NCI-H2171 treated with DMSO at 0.1 percent for 48 hours (cell line): Measurements from ENCODE around the gene TTC27.
"Not testable (repeated sequence)": the region's sequence is repeated elsewhere in the genome, so short reads cannot be mapped to it uniquely, and the experiment has no call there.

Source experiments
- DNase-seq: peaks from one replicate; lab custom pipeline; 2025; lab: John Stamatoyannopoulos, UW

TTC27 gene

GRCh38 chr2:32719933-32720716, 92.3 kb downstream of the TTC27 start:
- no peak for DNase-seq

DNA sequence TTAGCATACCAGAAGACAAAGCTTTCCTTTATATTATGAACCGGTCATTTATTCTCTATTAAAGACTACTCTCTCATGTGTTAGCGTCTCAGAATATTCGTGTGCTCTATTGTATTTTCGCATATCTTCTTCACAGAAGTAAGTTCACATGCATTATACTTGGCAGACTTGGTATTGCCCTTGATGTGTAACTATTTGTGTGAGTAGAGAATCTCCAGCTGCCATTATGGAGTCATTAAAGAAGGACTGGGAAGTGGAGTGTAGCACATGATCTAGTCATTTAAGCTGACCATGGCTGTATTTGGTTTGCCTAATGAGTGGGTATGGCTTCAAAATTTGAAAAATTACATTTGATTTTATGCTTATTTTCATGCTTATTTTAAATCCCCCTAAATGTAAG, 92.9 kb downstream of the TTC27 start:
- DNase-seq: no peak

DNA sequence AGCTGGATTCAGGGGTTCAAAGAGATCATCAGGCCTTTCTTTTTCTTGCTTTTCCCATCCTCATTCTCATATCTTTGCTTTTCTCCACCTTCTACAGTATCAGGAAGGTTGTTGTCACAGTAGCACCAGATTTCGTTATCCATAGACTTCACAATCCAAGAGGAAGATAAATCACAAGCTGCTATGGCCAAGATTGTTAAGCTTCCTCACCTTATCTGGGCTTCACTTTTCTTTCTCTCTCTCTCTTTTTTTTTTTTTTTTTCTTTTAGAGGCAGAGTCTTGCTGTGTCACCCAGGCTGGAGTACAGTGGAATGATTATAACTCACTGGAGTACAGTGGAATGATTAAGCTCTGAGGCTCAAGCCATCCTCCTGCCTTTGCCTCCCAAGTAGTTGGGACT, 93.5 kb downstream of the TTC27 start:
- no peak for DNase-seq

- no peak for DNase-seq
Measured at GRCh38 chr2:32723467-32724079, 95.7 kb downstream of the TTC27 start.

DNA sequence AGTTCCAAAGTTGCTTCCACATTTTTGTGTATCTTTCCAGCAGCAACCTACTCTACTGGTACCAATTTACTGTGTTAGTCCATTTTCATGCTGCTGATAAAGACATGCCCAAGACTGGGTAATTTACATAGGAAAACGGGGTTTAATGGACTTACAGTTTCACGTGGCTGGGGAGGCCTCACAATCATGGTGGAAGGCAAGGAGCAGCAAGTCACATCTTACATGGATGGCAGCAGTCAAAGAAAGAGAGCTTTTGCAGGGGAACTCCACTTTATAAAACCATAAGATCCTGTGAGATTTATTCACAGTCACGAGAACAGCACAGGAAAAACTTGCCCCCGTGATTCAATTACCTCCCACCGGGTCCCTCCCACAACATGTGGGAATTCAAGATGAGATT, 98.8 kb downstream of the TTC27 start:
- DNase-seq: not testable (repeated sequence)

GRCh38 chr2:32727157-32727556, 99.3 kb downstream of the TTC27 start:
- no peak for DNase-seq

GRCh38 chr2:32730958-32731357, 103.1 kb downstream of the TTC27 start:
- DNase-seq: not testable (repeated sequence)

GRCh38 chr2:32732120-32732519, 104.3 kb downstream of the TTC27 start:
- no peak for DNase-seq

- no peak for DNase-seq
Measured at GRCh38 chr2:32732912-32733472, 105.1 kb downstream of the TTC27 start.

GRCh38 chr2:32735348-32735747, 107.5 kb downstream of the TTC27 start:
- DNase-seq: no peak

DNA sequence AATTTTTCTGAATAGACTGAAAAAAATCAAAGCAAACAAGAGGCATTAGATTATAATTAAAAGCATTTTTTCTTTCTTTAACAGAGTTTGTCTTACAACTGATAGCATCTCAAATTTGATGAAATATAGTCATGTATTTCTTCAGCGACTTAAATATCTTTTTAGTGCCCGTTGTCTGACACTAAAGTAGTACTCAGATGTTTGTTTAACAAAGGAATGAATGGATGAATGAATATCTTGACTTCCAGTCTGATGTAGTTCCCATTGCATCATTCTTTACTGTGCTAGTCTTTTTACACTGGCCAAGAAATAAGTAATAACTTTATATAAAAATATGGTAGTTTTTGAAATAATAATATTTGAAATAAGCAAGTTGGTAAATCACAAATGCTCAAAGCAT, 111.1 kb downstream of the TTC27 start:
- DNase-seq: no peak

GRCh38 chr2:32739664-32740063, 111.8 kb downstream of the TTC27 start:
- DNase-seq: no peak

- DNase-seq: no peak
Measured at GRCh38 chr2:32741575-32741974, 113.7 kb downstream of the TTC27 start.

GRCh38 chr2:32742376-32742775, 114.5 kb downstream of the TTC27 start:
- no peak for DNase-seq

- DNase-seq: no peak
Measured at GRCh38 chr2:32743480-32744236, 115.8 kb downstream of the TTC27 start.

DNA sequence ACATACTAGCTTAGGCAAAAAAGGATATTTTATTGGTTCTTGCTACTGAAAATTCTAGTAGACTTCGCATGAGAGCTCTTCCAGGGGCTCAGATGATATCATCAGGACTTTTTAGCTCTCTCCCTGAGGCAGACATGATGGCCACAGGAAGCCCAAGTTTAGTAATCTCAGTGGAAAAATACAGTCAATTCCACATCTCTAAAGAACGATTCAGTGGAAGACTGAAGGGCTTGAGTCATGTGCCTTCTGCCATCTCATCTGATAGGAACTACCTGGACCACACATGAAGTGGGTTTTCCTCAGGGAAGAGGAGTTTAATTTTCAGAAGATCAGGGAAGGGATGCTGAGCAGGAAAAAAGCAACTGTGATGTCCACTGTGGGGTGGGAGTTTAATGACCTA, 117.3 kb downstream of the TTC27 start:
- DNase-seq: no peak

GRCh38 chr2:32745675-32746074, 117.8 kb downstream of the TTC27 start:
- DNase-seq: no peak

- no peak for DNase-seq
Measured at GRCh38 chr2:32746669-32747068, 118.8 kb downstream of the TTC27 start.

- no peak for DNase-seq
Measured at GRCh38 chr2:32748158-32748557, 120.3 kb downstream of the TTC27 start.

GRCh38 chr2:32750880-32751279, 123.0 kb downstream of the TTC27 start:
- no peak for DNase-seq

GRCh38 chr2:32752205-32752604, 124.4 kb downstream of the TTC27 start:
- DNase-seq: no peak

GRCh38 chr2:32752952-32753351, 125.1 kb downstream of the TTC27 start:
- DNase-seq: no peak

GRCh38 chr2:32754676-32755075, 126.8 kb downstream of the TTC27 start:
- DNase-seq: not testable (repeated sequence)
